Esophagus squamous epithelium (tissue), 5 donors: Measurements from ENCODE around the gene ADRA1B. TPM values are rescaled to one million over a fixed set of nuclear protein-coding genes. Genes with fewer than 3 reads are reported as not detected.

ENCODE experiments used
- DNase-seq: peaks from one replicate; lab custom pipeline; 2025; lab: John Stamatoyannopoulos, UW
- H3K27ac ChIP-seq, 4 donors: fragments of 200-600 bp; sonication (generic); one replicate each; pipeline ENCODE4 v1.5.1; 2016 to 2019; ENCODE audit warnings: mild to moderate bottlenecking in 1 of 4
- H3K27me3 ChIP-seq, 4 donors: fragments of 200-600 bp; sonication (generic); 1 replicate in 3 of 4; 2 replicates in 1 of 4; pipeline versions ENCODE4 v1.5.1 to v1.6.0; 2017 to 2021; ENCODE audit warnings: antibody characterized with exemption in 1 of 4
- H3K36me3 ChIP-seq, 3 donors: fragments of 200-600 bp; sonication (generic); one replicate each; pipeline ENCODE4 v1.5.1; 2016 to 2019
- H3K4me1 ChIP-seq, 3 donors: fragments of 200-600 bp; sonication (generic); one replicate each; pipeline ENCODE4 v1.5.1; 2017 to 2019
- H3K4me3 ChIP-seq, 4 donors: fragments of 200-600 bp; sonication (generic); 1 replicate in 3 of 4; 2 replicates in 1 of 4; pipeline ENCODE4 v1.5.1; 2016 to 2019; ENCODE audit warnings: mild to moderate bottlenecking in 2 of 4, moderate library complexity in 1 of 4
- H3K9me3 ChIP-seq, 3 donors: fragments of 200-600 bp; sonication (generic); one replicate each; pipeline ENCODE4 v1.5.1; 2016 to 2019
- CTCF ChIP-seq, 6 experiments: fragments of 450-650 bp in 4 of 6; fragments of 200-600 bp in 2 of 6; sonication (generic) in 2 of 6; IDR thresholded peaks; one replicate each; pipeline ENCODE4 v1.5.1; 2016 to 2019; ENCODE audit warnings: antibody characterized with exemption in 6 of 6, mild to moderate bottlenecking in 4 of 6, moderate library complexity in 4 of 6
- POLR2A ChIP-seq, 4 donors: fragments of 450-650 bp; IDR thresholded peaks; one replicate each; pipeline ENCODE4 v1.6.1; 2017; ENCODE audit warnings: antibody characterized with exemption in 4 of 4, mild to moderate bottlenecking in 4 of 4, moderate library complexity in 3 of 4
- WGBS, 2 donors: methylation state at CpG; one replicate each; pipeline ENCODE4 v1.1.5; 2018; 5-methylcytosine and 5-hydroxymethylcytosine counted together
- intact Hi-C: fragments of 100-400 bp; cut with DNase I; formaldehyde crosslinking; loops from one replicate; pipeline ENCODE4 v1.15.0; 2022
- total RNA-seq, 4 donors: library from RNA; depleted of rRNA; stranded (reverse); fragments of >200 nt; gene quantifications; one replicate each; pipeline ENCODE4 v1.1.0, GENCODE V29; 2016
- donor health status: DM: yes; HTN: yes; CAD: no.

ADRA1B gene
- total RNA-seq, 4 donors from 2014 or later = 1.3 TPM; not detected in 3

GRCh38 chr5:159906463-159906862 lies 9.8 kb upstream of the ADRA1B start:
- Histone ChIP-seq H3K27ac (no peak overlapping the region), H3K9me3 (no peaks in the 10 kb centered on the region), H3K36me3 (no peaks in the 10 kb centered on the region), H3K27me3 (peaks cover 0 to 7% (median 0%) of the 10 kb centered on the region in 4 donors), H3K4me1 (peaks cover 0 to 31% (median 0%) of the 10 kb centered on the region in 3 donors), H3K4me3 (no peak overlapping the region)
- no peak for DNase-seq
- TF ChIP-seq CTCF (IDR thresholded peaks at IDR 0.05) = no peak
- no peak for TF ChIP-seq POLR2A (IDR thresholded peaks at IDR 0.05)
- intact Hi-C loops = no loop called here
- WGBS, 2 donors = 90 to 93% methylated on average over 2 of the region's 2 CpGs

GRCh38 chr5:159906943-159907342 lies 9.3 kb upstream of the ADRA1B start:
- no peak overlapping the region for H3K27ac ChIP-seq
- intact Hi-C loops = no loop called here
- no peaks in the 10 kb centered on the region for H3K9me3 ChIP-seq
- H3K36me3 ChIP-seq = no peaks in the 10 kb centered on the region
- peaks cover 0 to 36% (median 3%) of the 10 kb centered on the region in 3 donors for H3K4me1 ChIP-seq
- peaks cover 0 to 7% (median 0%) of the 10 kb centered on the region in 4 donors for H3K27me3 ChIP-seq
- no peak overlapping the region for H3K4me3 ChIP-seq
- DNase-seq = no peak
- TF ChIP-seq POLR2A (IDR thresholded peaks at IDR 0.05) (no peak), CTCF (IDR thresholded peaks at IDR 0.05) (no peak)
- WGBS, 2 donors = 47 to 50% methylated on average over 3 of the region's 3 CpGs

- TF ChIP-seq CTCF (IDR thresholded peaks at IDR 0.05) = no peak
- TF ChIP-seq POLR2A (IDR thresholded peaks at IDR 0.05) = no peak
- no peak for DNase-seq
- Histone ChIP-seq H3K4me1 (peaks cover 0 to 46% (median 13%) of the 10 kb centered on the region in 3 donors), H3K27ac (no peak overlapping the region), H3K4me3 (no peak overlapping the region), H3K36me3 (no peaks in the 10 kb centered on the region), H3K9me3 (no peaks in the 10 kb centered on the region), H3K27me3 (peaks cover 0 to 13% (median 0%) of the 10 kb centered on the region in 4 donors)
- intact Hi-C loops = no loop called here
- 48 to 69% methylated on average over 7 of the region's 7 CpGs for WGBS, 2 donors
These were observed 8.3 kb upstream of the ADRA1B start for GRCh38 chr5:159907689-159908590.

GRCh38 chr5:159908591-159908940 lies 7.7 kb upstream of the ADRA1B start:
- H3K4me1 ChIP-seq = peaks cover 0 to 52% (median 15%) of the 10 kb centered on the region in 3 donors
- intact Hi-C loops = no loop called here
- no peak for TF ChIP-seq POLR2A (IDR thresholded peaks at IDR 0.05)
- no peak for TF ChIP-seq CTCF (IDR thresholded peaks at IDR 0.05)
- no peak for DNase-seq
- H3K36me3 ChIP-seq = no peaks in the 10 kb centered on the region
- H3K9me3 ChIP-seq = no peaks in the 10 kb centered on the region
- no peak overlapping the region for H3K4me3 ChIP-seq
- H3K27ac ChIP-seq = no peak overlapping the region
- peaks cover 0 to 13% (median 0%) of the 10 kb centered on the region in 4 donors for H3K27me3 ChIP-seq
- WGBS, 2 donors = 45 to 73% methylated on average over 5 of the region's 5 CpGs

GRCh38 chr5:159909126-159909525 lies 7.2 kb upstream of the ADRA1B start:
- Histone ChIP-seq H3K27ac (no peak overlapping the region), H3K36me3 (no peaks in the 10 kb centered on the region), H3K4me3 (no peak overlapping the region), H3K9me3 (no peaks in the 10 kb centered on the region), H3K4me1 (peaks cover 0 to 57% (median 15%) of the 10 kb centered on the region in 3 donors), H3K27me3 (peaks cover 0 to 19% (median 0%) of the 10 kb centered on the region in 4 donors)
- no peak for DNase-seq
- intact Hi-C loops = no loop called here
- TF ChIP-seq POLR2A (IDR thresholded peaks at IDR 0.05) = no peak
- no peak for TF ChIP-seq CTCF (IDR thresholded peaks at IDR 0.05)
- WGBS, 2 donors = 68 to 74% methylated on average over 3 of the region's 3 CpGs
